NCI-H128 (cell line): Measurements from ENCODE around the gene GLA.
A peak's percentile ranks its signal among the peaks of the same experiment; 100 is the strongest.

Experiments
- DNase-seq: peaks from one replicate; lab custom pipeline; 2025; ENCODE audit not compliant: unreplicated experiment; lab: John Stamatoyannopoulos, UW

GLA gene

GRCh38 chrX:101397779-101398178 lies 9.9 kb downstream of the GLA start:
- no peak for DNase-seq

GRCh38 chrX:101395789-101396188 lies 11.9 kb downstream of the GLA start:
- DNase-seq, result no peak

- no peak for DNase-seq
Measured at GRCh38 chrX:101394372-101394771, 13.4 kb downstream of the GLA start.

GRCh38 chrX:101393530-101394305 lies 14.0 kb downstream of the GLA start:
- DNase-seq, result no peak

- DNase-seq, result no peak
Measured at GRCh38 chrX:101391831-101392230, 15.9 kb downstream of the GLA start.

GRCh38 chrX:101390664-101391525 lies 16.8 kb downstream of the GLA start, which contains the start of gene RPL36A:
RPL36A (plus strand) TSS chrX:101391011; CDS start chrX:101391044, 33 bp downstream.
- peak; percentile 80 for DNase-seq

- no peak for DNase-seq
Measured at GRCh38 chrX:101388604-101389003, 19.1 kb downstream of the GLA start.

GRCh38 chrX:101386542-101386885 lies 21.2 kb downstream of the GLA start:
- no peak for DNase-seq

GRCh38 chrX:101385795-101386541 lies 21.8 kb downstream of the GLA start, which contains the start of gene BTK:
BTK (minus strand) TSS chrX:101386191; CDS start chrX:101375284, 10,907 bp downstream.
- no peak for DNase-seq

- no peak for DNase-seq
Measured at GRCh38 chrX:101385026-101385684, 22.6 kb downstream of the GLA start.

- no peak for DNase-seq
Measured at GRCh38 chrX:101383679-101384205, 24.0 kb downstream of the GLA start.

GRCh38 chrX:101377547-101377946 lies 30.2 kb downstream of the GLA start:
- DNase-seq, result no peak

- DNase-seq, result no peak
Measured at GRCh38 chrX:101370888-101371504, 36.7 kb downstream of the GLA start.

GRCh38 chrX:101369687-101370086 lies 38.0 kb downstream of the GLA start:
- DNase-seq, result no peak

- no peak for DNase-seq
Measured at GRCh38 chrX:101368800-101369199, 38.9 kb downstream of the GLA start.

- DNase-seq, result no peak
Measured at GRCh38 chrX:101365301-101365795, 42.4 kb downstream of the GLA start.

GRCh38 chrX:101362757-101363156 lies 45.0 kb downstream of the GLA start:
- no peak for DNase-seq

- DNase-seq, result no peak
Measured at GRCh38 chrX:101362116-101362515, 45.6 kb downstream of the GLA start.

GRCh38 chrX:101360390-101360789 lies 47.3 kb downstream of the GLA start:
- DNase-seq, result no peak

- DNase-seq, result no peak
Measured at GRCh38 chrX:101359966-101360365, 47.8 kb downstream of the GLA start.
